NCI-H2196 (cell line): ENCODE data around the gene EIF1AD.
"Not testable (repeated sequence)": the region's sequence is repeated elsewhere in the genome, so short reads cannot be mapped to it uniquely, and the experiment has no call there.

ENCODE experiments used
- DNase-seq: peaks from one replicate; lab custom pipeline; 2025; ENCODE audit not compliant: unreplicated experiment; lab: John Stamatoyannopoulos, UW

Gene EIF1AD

DNA sequence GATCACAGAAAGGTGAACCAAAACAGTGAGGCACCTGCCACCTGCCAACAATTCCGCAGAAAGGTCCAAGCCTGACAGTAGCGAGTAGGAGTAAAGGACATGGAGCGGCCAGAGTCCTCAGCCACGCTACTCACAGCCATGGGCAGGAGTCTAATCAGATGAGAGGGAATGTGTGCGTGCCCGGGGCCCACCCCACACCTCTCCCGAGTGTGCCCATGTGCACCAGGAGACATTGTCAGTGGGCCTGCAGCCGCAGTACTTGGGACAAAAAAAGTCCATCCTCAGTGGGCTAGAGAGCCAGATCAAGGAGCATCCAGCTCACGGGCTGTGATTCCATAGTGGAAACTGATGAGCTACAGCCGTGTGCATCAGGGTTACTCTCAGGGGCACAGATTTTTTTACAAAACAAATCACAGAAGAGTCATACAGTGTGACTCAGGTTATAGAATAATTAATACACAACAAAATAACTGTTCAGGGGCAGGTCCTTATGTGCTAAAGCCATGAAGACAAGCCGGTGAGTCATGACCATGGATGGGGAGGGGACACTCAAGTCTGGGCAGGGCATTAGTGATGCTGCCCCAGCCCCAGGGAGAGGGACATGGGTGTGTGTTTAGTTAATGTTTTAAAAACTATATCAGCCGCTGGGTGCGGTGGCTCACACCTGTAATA is 28.4 kb downstream of the EIF1AD start:
- no peak for DNase-seq

DNA sequence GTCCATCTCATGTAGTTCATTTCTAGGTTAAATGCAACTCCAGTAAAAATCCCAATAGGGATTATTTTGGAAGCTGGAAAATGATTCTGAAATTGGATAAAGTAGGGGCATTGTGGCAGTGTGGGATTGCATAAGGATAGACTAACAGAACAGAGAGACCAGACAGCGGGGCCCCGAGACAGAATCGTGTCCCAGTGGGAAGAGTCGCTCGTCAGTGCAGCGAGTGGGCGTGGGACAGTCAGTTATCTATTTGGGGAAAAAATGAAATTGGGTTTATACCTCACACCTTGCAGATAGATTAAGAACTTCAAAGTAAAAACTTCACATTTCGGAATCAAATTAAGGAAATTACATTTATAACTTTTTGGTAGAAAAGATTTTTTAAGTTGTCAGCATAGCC is 29.8 kb downstream of the EIF1AD start:
- DNase-seq = no peak

DNA sequence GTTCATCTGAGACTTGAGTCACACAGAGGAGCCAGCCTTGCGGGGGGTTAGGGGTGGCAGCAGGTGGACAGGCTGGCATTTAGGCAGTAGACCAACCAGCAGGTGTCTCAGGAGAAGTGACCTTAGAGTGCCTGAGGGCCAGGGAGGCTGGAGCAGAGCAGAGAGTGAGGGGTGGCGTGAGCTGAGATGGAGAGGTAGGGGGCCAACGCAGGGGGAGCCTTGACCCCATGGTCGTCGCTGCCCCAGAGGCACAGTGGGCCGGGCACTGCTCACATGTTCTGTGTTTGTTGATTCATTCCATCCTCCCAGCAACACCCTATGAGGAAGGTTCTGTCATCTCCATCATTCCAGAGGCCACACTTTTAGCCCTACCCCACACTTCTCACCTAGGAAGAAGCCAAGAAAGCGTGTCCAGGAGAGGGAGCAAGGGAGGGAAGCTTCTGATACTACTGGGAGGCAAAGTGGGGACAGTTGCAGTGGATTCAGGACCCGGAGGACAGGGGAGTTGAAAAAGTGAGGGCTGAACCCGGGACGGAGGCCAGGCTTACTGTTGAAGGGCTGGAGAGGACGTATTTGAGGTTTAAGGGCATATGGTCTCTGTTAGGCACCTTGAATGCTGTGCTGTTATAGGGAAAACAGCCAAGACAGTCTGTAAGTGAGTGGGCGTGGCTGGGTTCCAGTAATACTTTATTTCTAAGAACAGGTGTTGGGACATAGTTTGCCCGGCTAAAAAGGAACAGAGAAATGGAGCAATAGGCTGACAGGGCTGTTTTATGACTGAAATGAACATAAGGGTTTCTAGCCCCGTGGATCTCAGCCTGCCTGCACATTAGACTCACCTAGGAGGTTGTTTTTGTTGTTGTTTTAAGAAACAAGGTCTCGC is 33.1 kb downstream of the EIF1AD start:
- no peak for DNase-seq

DNA sequence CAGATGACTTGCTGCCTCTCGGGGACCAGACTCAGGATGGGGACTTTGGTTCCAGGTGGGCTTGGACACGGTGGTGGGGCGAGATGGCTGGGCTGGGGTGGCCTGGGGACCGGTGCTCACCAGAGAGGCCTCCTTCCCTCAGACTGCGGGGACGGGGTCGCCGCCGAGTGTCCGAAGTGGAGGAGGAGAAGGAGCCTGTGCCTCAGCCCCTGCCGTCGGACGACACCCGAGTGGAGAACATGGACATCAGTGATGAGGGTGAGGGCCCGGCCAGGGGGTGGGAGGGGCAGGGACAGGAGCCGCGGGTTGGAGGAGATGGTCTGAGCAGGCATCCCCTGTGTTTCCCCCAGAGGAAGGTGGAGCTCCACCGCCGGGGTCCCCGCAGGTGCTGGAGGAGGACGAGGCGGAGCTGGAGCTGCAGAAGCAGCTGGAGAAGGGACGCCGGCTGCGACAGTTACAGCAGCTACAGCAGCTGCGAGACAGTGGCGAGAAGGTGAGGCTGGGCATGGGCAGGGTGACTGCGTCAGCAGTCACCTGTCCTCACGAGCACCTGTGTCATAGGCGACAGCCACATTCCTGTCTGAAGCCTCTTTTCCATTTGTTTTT is 34.5 kb downstream of the EIF1AD start:
- DNase-seq = no peak

DNA sequence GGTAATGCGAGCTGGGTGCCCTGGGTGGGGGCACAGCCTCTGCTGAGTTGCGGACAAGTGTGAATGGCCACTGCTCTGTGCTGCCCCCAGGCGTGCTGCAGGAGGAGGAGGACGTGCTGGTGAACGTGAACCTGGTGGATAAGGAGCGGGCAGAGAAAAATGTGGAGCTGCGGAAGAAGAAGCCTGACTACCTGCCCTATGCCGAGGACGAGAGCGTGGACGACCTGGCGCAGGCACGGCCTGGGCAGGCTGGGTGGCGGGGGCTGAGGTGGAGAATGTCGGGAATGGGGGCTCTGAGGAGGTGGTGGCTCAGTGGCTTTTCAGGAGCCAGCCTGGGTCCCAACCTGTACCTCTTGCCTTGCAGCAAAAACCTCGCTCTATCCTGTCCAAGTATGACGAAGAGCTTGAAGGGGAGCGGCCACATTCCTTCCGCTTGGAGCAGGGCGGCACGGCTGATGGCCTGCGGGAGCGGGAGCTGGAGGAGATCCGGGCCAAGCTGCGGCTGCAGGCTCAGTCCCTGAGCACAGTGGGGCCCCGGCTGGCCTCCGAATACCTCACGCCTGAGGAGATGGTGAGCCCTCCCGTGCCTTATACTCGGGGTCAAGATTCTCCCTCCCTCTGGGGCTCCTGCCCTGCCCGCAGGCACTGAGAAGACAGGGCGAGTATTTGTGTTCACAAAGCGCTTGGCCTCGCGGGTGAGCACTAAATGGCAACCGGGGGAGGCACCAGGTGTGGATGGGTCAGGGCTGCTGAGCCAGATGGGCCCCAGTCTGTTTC is 35.8 kb downstream of the EIF1AD start:
- no peak for DNase-seq

DNA sequence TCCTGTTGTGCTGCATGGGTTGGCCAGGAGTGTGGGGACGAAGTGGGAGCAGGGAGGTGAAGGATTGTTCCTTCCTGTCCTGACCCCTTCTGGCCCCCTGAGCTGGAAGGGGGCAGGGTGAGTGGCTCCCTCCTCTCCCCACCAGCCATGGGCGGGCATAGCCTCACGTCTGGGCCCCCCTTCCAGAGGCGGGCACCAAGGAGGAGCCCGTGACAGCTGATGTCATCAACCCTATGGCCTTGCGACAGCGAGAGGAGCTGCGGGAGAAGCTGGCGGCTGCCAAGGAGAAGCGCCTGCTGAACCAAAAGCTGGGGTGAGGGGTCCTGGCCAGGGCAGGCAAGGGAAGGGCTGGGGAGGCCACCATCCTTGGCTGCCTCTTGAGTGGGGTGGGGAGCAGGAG is 37.1 kb downstream of the EIF1AD start:
- DNase-seq = no peak

DNA sequence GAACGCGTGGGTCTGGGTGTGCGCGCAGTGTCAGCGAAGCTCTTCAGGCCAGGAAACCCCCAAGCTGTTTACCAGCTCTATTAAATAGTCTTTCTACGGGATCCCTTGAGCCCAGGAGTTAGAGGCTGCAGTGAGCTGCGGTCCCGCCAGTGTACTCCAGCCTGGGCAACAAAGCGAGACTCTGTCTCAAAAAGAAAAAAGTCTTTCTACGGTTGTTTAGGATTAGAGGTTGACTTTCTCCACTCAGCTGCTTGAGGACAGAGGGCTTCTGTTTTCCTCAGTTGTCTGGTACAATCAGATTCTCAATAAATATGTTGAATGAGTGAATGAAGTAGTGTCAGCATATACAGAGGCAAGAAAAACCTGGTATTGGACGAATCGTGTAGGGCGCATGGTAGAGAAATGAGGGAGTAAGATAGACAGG is 39.8 kb downstream of the EIF1AD start:
- DNase-seq = no peak

DNA sequence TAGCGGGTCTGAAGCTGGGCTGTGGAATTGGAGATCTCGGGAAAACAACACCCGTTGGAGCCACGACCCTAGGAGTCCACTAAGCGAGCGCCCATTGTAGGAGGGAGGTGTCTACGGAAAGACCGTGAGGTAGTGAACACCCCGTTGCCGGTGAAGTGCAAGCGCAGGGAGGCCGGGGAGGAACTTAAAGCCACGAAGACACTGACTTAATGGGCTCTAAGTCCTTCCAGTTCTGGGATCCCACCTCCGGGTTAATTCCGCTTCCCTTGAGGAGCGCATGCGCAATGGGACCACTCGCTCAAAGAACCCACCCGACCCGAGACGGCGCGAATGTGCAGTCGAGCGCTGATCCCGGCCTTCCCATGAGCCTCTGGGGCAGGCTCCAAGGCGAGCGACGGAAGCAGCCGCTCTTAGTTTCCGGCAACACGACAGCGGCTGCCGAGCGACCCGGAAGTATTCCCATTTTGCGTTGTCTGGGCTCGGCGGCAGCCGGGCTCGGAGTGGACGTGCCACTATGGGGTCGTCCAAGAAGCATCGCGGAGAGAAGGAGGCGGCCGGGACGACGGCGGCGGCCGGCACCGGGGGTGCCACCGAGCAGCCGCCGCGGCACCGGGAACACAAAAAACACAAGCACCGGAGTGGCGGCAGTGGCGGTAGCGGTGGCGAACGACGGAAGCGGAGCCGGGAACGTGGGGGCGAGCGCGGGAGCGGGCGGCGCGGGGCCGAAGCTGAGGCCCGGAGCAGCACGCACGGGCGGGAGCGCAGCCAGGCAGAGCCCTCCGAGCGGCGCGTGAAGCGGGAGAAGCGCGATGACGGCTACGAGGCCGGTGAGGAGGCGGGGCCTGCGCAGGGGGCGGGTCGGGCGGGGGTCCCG is 40.5 kb downstream of the EIF1AD start, which contains the start of gene SART1:
TSS of gene SART1 (plus strand) at position 468 of the 874 bp plus-strand sequence. CDS start at position 515, 47 bp downstream.
- peak; percentile 97 for DNase-seq

DNA sequence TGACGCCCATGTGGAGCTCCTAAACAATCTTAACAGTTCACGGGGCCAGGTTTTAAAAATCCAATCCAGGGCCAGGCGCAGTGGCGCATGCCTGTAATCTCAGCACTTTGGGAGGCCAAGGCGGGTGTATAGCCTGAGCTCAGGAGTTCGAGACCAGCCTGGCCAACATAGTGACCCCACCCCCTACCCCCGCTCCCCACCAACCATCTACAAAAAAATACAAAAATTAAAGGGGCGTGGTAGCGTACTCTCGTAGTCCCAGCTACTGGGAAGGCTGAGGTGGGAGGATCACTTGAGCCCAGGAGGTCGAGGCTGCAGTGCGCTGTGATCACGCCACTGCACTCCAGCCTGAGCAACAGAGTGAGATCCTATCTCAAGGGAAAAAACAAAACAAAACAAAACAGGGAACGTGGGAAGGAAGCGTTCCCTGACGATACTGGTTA is 41.1 kb downstream of the EIF1AD start:
- no peak for DNase-seq

DNA sequence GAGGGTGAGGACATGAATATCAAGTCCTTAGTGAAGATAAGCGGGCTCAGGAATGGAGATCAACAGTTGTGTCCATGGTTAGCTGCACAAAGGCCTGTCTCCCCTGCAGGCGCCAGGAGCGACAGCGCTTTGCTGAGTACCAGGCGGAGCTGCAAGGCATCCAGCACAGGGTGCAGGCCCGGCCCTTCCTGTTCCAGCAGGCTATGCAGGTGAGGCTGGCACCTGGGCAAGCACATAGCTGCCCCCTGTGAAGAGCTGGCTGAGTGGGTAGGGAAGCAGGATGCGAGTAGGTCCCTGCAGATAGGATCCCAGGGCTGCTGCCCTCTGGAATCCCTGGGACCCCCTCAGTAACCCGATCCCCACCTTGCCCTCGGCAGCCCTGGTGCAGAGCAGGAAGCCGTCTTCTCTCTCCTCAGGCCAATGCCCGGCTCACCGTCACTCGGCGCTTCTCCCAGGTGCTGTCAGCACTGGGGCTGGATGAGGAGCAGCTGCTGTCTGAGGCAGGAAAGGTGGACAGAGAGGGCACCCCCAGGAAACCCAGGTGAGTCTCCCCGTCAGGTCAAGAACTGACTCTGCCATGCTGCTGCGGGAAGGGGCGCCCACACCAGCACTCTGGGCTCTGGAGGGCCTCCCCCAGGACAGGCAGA is 43.1 kb downstream of the EIF1AD start:
- no peak for DNase-seq

DNA sequence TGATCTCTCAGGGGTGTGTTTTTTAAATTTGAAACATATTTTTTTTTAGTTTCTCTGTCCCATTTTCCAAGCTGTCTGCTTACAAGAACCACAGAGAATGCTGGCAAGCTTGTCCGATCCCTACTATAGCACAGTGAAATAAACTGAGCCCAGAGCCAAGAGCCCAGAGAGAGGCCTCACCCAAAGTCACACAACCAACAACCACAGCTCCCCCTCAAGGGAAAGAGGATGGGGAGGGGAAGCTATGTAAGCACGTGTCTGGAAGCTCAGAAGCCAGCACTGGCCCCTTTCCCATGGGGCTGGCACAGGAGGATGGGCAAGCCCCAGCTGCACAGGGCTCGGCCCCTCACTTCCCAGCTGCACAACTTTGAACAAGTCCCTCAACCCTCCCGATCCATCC is 43.7 kb downstream of the EIF1AD start:
- no peak for DNase-seq

DNA sequence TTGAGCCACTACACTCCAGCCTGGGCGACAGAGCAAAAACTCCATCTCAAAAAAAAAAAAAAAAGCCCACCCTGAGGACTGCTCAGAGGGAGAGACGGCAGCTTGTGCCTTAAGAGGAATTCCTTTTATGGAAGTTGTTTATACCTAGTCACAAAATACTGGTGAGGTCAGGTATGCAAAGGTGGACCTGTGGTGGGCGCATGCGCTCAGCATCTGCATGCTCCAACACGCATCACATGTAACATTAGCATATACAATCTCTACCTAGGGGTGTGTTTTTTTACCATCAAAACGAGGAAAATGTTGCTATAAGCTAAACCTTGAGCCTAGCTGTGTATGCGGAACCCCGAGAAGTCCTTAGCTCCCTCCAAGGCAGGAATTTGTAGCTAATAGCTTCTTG is 47.2 kb downstream of the EIF1AD start:
- DNase-seq = no peak

DNA sequence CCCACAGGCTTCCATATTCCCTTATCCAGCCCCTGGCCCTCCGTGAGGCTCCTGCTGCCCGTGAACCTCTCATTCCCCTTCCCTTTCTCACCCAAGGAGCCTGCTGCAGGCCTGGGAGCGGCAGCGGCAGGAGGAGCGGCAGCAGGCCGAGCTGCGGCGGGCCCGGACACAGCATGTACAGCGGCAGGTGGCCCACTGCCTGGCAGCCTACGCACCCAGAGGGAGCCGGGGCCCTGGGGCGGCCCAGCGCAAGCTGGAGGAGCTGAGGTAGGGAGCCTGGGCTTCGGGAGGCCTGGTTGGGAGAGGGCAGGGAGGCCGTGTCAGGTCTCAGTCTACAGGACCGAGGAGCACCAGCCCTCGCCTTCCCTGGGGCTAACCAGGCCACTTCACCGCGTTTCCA is 48.5 kb downstream of the EIF1AD start:
- DNase-seq = no peak

DNA sequence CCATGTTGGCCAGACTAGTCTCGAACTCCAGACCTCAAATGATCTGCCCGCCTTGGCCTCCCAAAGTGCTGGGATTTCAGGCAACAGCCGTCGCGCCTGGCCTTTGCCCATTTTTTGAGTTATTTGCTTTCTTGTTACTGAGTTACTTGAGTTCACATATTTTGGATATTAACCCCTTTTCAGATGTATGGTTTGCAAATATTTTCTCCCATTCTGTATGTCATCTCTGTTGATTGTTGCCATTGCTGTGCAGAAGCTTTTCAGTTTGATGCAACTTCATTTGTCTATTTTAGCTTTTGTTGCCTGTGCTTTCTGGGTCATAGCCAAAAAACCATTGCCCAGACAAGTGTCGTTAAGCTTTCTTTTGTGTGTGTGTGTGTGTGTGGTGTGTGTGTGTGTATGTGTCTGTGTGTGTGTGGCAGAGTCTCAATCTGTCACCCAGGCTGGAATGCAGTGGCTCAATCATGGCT is 49.9 kb downstream of the EIF1AD start:
- no peak for DNase-seq

DNA sequence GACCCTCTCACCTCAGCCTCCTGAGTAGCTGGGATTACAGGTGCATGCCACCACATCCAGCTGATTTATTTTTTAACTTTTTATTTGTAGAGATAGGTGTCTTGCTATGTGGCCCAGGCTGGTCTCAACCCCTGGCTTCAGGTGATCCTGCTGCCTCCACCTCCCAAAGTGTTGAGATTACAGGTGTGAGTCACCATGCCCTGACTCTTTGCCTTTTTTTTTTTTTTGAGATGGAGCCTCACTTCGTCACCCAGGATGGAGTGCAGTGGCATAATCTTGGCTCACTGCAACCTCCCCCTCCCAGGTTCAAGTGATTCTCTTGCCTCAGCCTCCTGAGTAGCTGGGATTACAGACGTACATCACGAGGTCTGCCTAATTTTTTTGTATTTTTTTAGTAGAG is 50.3 kb downstream of the EIF1AD start:
- DNase-seq = not testable (repeated sequence)

DNA sequence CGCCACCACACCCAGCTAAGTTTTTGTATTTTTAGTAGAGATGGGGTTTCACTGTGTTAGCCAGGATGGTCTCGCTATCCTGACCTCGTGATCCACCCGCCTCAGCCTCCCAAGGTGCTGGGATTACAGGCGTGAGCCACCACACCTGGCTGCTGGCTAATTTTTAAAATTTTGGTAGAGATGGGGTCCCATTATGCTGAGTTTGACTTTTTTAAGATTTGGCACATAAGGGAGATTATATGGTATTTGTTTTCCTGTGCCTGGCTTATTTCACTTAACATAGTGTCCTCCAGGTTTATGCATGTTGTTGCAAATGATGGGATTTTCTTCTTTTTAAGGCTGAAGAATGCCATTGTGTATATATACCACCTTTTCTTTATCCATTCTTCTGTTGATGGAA is 51.2 kb downstream of the EIF1AD start:
- not testable (repeated sequence) for DNase-seq

DNA sequence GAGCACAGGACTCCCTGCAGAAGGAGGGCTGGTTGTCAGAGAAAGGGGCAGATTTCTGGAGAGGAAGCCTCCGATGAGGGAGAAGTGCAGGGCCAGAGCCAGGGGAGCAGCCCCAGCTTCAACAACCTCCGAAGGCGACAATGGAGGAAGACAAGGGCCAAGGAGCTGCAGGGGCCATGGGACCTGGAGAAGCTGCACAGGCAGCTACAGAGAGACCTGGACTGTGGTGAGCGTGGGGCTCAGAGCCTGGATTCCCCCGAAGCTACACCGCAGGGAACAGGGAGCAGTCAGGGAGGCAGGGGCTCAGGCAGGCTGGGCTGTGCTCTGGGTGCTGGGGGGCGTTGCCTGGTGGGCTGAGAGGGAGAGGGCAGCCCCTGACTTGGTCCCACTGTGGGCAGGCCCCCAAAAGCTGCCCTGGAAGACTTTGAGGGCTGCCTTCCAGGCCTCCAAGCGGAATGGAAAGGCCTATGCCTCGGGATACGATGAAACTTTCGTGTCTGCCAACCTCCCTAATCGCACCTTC is 54.3 kb downstream of the EIF1AD start:
- no peak for DNase-seq

DNA sequence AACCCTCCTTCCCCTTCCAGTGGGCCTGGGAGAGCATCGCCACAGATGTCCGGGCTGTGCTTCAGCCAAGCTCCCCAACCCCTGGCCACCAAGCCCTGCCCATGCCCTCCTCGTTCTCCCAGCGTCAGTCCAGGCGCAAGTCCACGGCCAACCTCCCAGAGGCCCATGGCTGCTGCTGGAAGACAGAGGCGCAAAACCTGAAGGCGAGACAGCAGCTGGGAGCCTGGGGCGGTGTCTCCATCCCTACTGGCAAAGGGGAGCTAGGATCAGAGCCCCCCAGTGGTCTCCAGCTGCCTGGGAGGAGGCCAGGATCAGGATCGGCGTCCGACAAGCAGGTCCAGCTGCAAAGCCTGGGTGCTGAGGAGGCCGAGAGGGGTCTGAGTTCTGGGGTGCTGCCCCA is 54.8 kb downstream of the EIF1AD start:
- DNase-seq = no peak

DNA sequence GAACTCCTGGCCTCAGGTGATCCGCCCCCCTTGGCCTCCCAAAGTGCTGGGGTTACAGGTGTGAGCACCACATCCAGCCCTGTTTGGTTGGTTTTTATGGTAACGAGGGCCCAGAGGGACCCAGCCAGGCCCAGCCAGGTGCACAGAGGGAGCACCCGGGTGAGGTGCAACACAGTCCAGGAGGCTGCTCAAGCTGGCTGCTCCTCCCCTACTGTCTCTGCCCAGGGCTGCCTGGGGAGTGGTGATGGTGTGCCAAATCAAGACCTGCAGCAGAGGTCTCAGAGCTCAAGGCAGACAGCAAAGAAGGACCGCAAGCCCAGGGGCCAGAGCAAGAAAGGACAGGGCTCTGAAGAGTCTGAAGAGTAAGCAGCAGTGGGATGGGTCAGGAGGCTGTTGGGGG is 55.3 kb downstream of the EIF1AD start:
- DNase-seq = no peak
